Stimulated activated CD4-positive, alpha-beta T cell treated with anti-CD3 and anti-CD28 coated beads, Interleukin-1b, Interleukin-23, amount 100 ng/mL, for 48 hours (primary cell): ENCODE results near the gene DOCK1.

Experiments
- DNase-seq: peaks from one replicate; pipeline ENCODE4 v3.0.0-alpha.2; 2020

The DOCK1 gene

GRCh38 chr10:127243490-127244272 is 338.5 kb downstream of the DOCK1 start:
- DNase-seq: peak; percentile 9

- DNase-seq: no peak
Observed at GRCh38 chr10:127245456-127245855, 340.2 kb downstream of the DOCK1 start.

GRCh38 chr10:127250031-127250430 is 344.8 kb downstream of the DOCK1 start:
- no peak for DNase-seq

- DNase-seq: no peak
Observed at GRCh38 chr10:127252818-127253217, 347.6 kb downstream of the DOCK1 start.

GRCh38 chr10:127254276-127254675 is 349.0 kb downstream of the DOCK1 start:
- no peak for DNase-seq

GRCh38 chr10:127257395-127257794 is 352.2 kb downstream of the DOCK1 start:
- no peak for DNase-seq

GRCh38 chr10:127259347-127259746 is 354.1 kb downstream of the DOCK1 start:
- DNase-seq: no peak

- DNase-seq: no peak
Observed at GRCh38 chr10:127262606-127263005, 357.4 kb downstream of the DOCK1 start.

- DNase-seq: no peak
Observed at GRCh38 chr10:127265288-127265687, 360.1 kb downstream of the DOCK1 start.

GRCh38 chr10:127266431-127266830 is 361.2 kb downstream of the DOCK1 start:
- DNase-seq: no peak

GRCh38 chr10:127267442-127267841 is 362.2 kb downstream of the DOCK1 start:
- DNase-seq: no peak

GRCh38 chr10:127272076-127272475 is 366.8 kb downstream of the DOCK1 start:
- no peak for DNase-seq

- DNase-seq: no peak
Observed at GRCh38 chr10:127275272-127275671, 370.0 kb downstream of the DOCK1 start.

GRCh38 chr10:127275793-127276450 is 370.7 kb downstream of the DOCK1 start:
- no peak for DNase-seq

GRCh38 chr10:127276794-127277462 is 371.7 kb downstream of the DOCK1 start:
- no peak for DNase-seq

GRCh38 chr10:127278001-127278400 is 372.8 kb downstream of the DOCK1 start:
- DNase-seq: no peak

- DNase-seq: no peak
Observed at GRCh38 chr10:127279334-127279774, 374.1 kb downstream of the DOCK1 start.

GRCh38 chr10:127280446-127280845 is 375.2 kb downstream of the DOCK1 start:
- DNase-seq: no peak

GRCh38 chr10:127283017-127283416 is 377.8 kb downstream of the DOCK1 start:
- no peak for DNase-seq

GRCh38 chr10:127283576-127283975 is 378.3 kb downstream of the DOCK1 start:
- DNase-seq: no peak

GRCh38 chr10:127290850-127291249 is 385.6 kb downstream of the DOCK1 start:
- DNase-seq: no peak

- no peak for DNase-seq
Observed at GRCh38 chr10:127291329-127291728, 386.1 kb downstream of the DOCK1 start.

GRCh38 chr10:127292888-127293287 is 387.7 kb downstream of the DOCK1 start:
- no peak for DNase-seq

GRCh38 chr10:127293640-127294039 is 388.4 kb downstream of the DOCK1 start:
- peak; percentile 55 for DNase-seq
